Pancreas (tissue), 10 donors: Measurements from ENCODE around the gene CAMKMT. TPM values are rescaled to one million over a fixed set of nuclear protein-coding genes. Genes with fewer than 3 reads are reported as not detected.

Source experiments
- ATAC-seq, 4 donors: fragments of 200-7000 bp; cut with Tn5 transposase; one replicate each; pipeline versions ENCODE4 v1.8.0 to v1.9.1; 2020; ENCODE audit warnings: mild to moderate bottlenecking in 4 of 4, moderate library complexity in 4 of 4
- DNase-seq, 6 donors: peaks; one replicate each; pipeline ENCODE4 v3.0.0-alpha.2; 2020
- FAIRE-seq: peaks from 2 replicates; lab custom pipeline; 2012; peaks lifted over from hg19 to GRCh38; lab: Jason Lieb, UNC
- H3K27ac ChIP-seq, 4 donors: fragments of 200-600 bp; sonication (generic); 1 replicate in 3 of 4; 2 replicates in 1 of 4; pipeline versions ENCODE4 v1.5.0 to v1.8.0; 2020
- H3K27me3 ChIP-seq, 4 donors: fragments of 200-600 bp; one replicate each; pipeline ENCODE4 v1.8.0; 2021
- H3K36me3 ChIP-seq, 3 donors: fragments of 200-600 bp; sonication (generic) in 1 of 3; one replicate each; pipeline versions ENCODE4 v1.5.0 to v1.8.0; 2020 to 2021
- H3K4me1 ChIP-seq, 3 donors: fragments of 200-600 bp; one replicate each; pipeline ENCODE4 v1.8.0; 2021
- H3K4me3 ChIP-seq, 4 donors: fragments of 200-600 bp; sonication (generic) in 2 of 4; one replicate each; pipeline versions ENCODE4 v1.5.0 to v1.8.0; 2020 to 2021
- H3K9me3 ChIP-seq, 4 donors: fragments of 200-600 bp; one replicate each; pipeline ENCODE4 v1.8.0; 2021
- CTCF ChIP-seq, 4 donors: fragments of 200-600 bp; sonication (generic) in 3 of 4; IDR thresholded peaks; one replicate each; pipeline versions ENCODE4 v1.5.0 to v1.8.0; 2021; ENCODE audit warnings: antibody characterized with exemption in 4 of 4
- WGBS, 2 donors: extraction: QIAGEN DNeasy Blood & Tissue Kit; methylation state at CpG; one replicate each; pipeline ENCODE4 v1.1.7; 2013; 5-methylcytosine and 5-hydroxymethylcytosine counted together
- intact Hi-C, 3 donors: fragments of 100-400 bp; cut with DNase I; formaldehyde crosslinking; loops; one replicate each; pipeline versions ENCODE4 v1.11.1 to v1.14.2; 2022
- polyA plus RNA-seq, 2 donors: library from polyadenylated mRNA; stranded (reverse); fragments of 200-250 nt; gene quantifications; one replicate each; pipeline ENCODE4 v1.2.3, GENCODE V29; 2013
- total RNA-seq, 6 donors: library from RNA; stranded (reverse); fragmentation: NEBNext Ultra II Directional in 4 of 6; extraction: Animal tissue kit (Norgen Biotek cat#: 25700) in 4 of 6; gene quantifications; one replicate each; pipeline versions ENCODE4 v1.2.1 to v1.2.4, GENCODE V29; 2021 to 2023
- donor health status: healthy with polysubstance abuse.
- donor health status: DM: no; HTN: no; CAD: no; lungs with moderate emphysema.
- donor health status: DM: no; HTN: no; CAD: no.
- donor health status: control.
- donor health status: control.
- donor health status: Bipolar disorder and iron deficiency.
- donor health status: DM: yes; HTN: yes; CAD: no.
- donor health status: DM: no; HTN: no; CAD: no.
- donor health status: DM: no; HTN: no; CAD: no.
- donor health status: DM: yes; HTN: yes; CAD: no.

CAMKMT gene
- total and polyA plus RNA-seq, 8 donors, result 4.6 to 11.9 (median 8.3) TPM

GRCh38 chr2:44420725-44421124 is 59.0 kb downstream of the CAMKMT start:
- Histone ChIP-seq H3K4me3 (no peak overlapping the region), H3K36me3 (no peaks in the 10 kb centered on the region), H3K9me3 (no peaks in the 10 kb centered on the region), H3K27ac (no peak overlapping the region), H3K4me1 (no peaks in the 10 kb centered on the region), H3K27me3 (no peaks in the 10 kb centered on the region)
- ATAC-seq, result no peak
- WGBS, 2 donors, result 99 to 100% methylated on average over 1 of the region's 1 CpG
- intact Hi-C loops, result no loop called here
- no peak for TF ChIP-seq CTCF (IDR thresholded peaks at IDR 0.05)
- no peak for FAIRE-seq
- no peak for DNase-seq

- intact Hi-C loops, result no loop called here
- no peak for DNase-seq
- WGBS, 2 donors, result 91 to 95% methylated on average over 9 of the region's 9 CpGs
- no peaks in the 10 kb centered on the region for H3K27me3 ChIP-seq
- H3K9me3 ChIP-seq, result no peaks in the 10 kb centered on the region
- no peak for FAIRE-seq
- no peaks in the 10 kb centered on the region for H3K36me3 ChIP-seq
- ATAC-seq, result no peak
- H3K27ac ChIP-seq, result no peak overlapping the region
- no peaks in the 10 kb centered on the region for H3K4me1 ChIP-seq
- no peak for TF ChIP-seq CTCF (IDR thresholded peaks at IDR 0.05)
- H3K4me3 ChIP-seq, result no peak overlapping the region
Measured at GRCh38 chr2:44424211-44424610, 62.5 kb downstream of the CAMKMT start.

GRCh38 chr2:44429034-44429433 is 67.3 kb downstream of the CAMKMT start:
- no peak for ATAC-seq
- Histone ChIP-seq H3K4me3 (no peak overlapping the region), H3K4me1 (peaks cover 0 to 4% (median 4%) of the 10 kb centered on the region in 3 donors), H3K27me3 (no peaks in the 10 kb centered on the region), H3K27ac (no peak overlapping the region), H3K36me3 (no peaks in the 10 kb centered on the region), H3K9me3 (no peaks in the 10 kb centered on the region)
- intact Hi-C loops, result no loop called here
- no peak for DNase-seq
- FAIRE-seq, result no peak
- 98 to 100% methylated on average over 1 of the region's 1 CpG for WGBS, 2 donors
- TF ChIP-seq CTCF (IDR thresholded peaks at IDR 0.05), result no peak

- no peak overlapping the region for H3K27ac ChIP-seq
- no peaks in the 10 kb centered on the region for H3K9me3 ChIP-seq
- TF ChIP-seq CTCF (IDR thresholded peaks at IDR 0.05), result no peak
- intact Hi-C loops, result no loop called here
- H3K36me3 ChIP-seq, result no peaks in the 10 kb centered on the region
- no peak for DNase-seq
- peaks cover 0 to 4% (median 4%) of the 10 kb centered on the region in 3 donors for H3K4me1 ChIP-seq
- no peak for FAIRE-seq
- no peak overlapping the region for H3K4me3 ChIP-seq
- ATAC-seq, result no peak
- 87% methylated on average over 1 of the region's 1 CpG for WGBS, 2 donors
- H3K27me3 ChIP-seq, result no peaks in the 10 kb centered on the region
Measured at GRCh38 chr2:44430342-44430741, 68.6 kb downstream of the CAMKMT start.

GRCh38 chr2:44433895-44434294 is 72.1 kb downstream of the CAMKMT start:
- DNase-seq (no peak), ATAC-seq (no peak), FAIRE-seq (no peak)
- intact Hi-C loops, result no loop called here
- H3K9me3 ChIP-seq, result no peaks in the 10 kb centered on the region
- TF ChIP-seq CTCF (IDR thresholded peaks at IDR 0.05), result no peak
- no peak overlapping the region for H3K27ac ChIP-seq
- WGBS, 2 donors, result 81 to 82% methylated on average over 4 of the region's 4 CpGs
- peaks cover 0 to 4% (median 4%) of the 10 kb centered on the region in 3 donors for H3K4me1 ChIP-seq
- no peaks in the 10 kb centered on the region for H3K27me3 ChIP-seq
- H3K36me3 ChIP-seq, result no peaks in the 10 kb centered on the region
- H3K4me3 ChIP-seq, result no peak overlapping the region
